SU-DHL-6 (cell line): ENCODE results near the gene LRRC49.

ENCODE experiments used
- H2AFZ ChIP-seq: fragments of 200-600 bp; sonication (generic); 2 replicates; pipeline ENCODE4 v1.6.1; 2014; ENCODE audit warnings: low read depth, mild to moderate bottlenecking, moderate library complexity, mixed read lengths, antibody characterized with exemption, low read length; ENCODE audit not compliant: severe bottlenecking
- H3F3A ChIP-seq: fragments of 200-600 bp; shearing (Covaris generic); 2 replicates; pipeline ENCODE4 v1.6.0; 2016; ENCODE audit warnings: antibody characterized with exemption, mild to moderate bottlenecking; ENCODE audit not compliant: insufficient read depth
- H3K27ac ChIP-seq: fragments of 200-600 bp; sonication (generic); 2 replicates; pipeline ENCODE4 v1.5.1; 2016; ENCODE audit warnings: low read depth, mild to moderate bottlenecking, low read length, moderate library complexity, mixed read lengths
- H3K27me3 ChIP-seq: fragments of 200-600 bp; sonication (generic), shearing (Covaris generic); 2 replicates; pipeline ENCODE4 v1.6.0; 2014; ENCODE audit warnings: mild to moderate bottlenecking, low read length
- H3K36me3 ChIP-seq: fragments of 200-600 bp; sonication (generic); 2 replicates; pipeline ENCODE4 v1.6.1; 2014; ENCODE audit warnings: mild to moderate bottlenecking, low read length, mixed read lengths
- H3K4me2 ChIP-seq: fragments of 300-600, 200-600 bp; shearing (Covaris generic), sonication (generic); 2 replicates; pipeline ENCODE4 v1.6.0; 2014; ENCODE audit warnings: low read length, low read depth, mild to moderate bottlenecking; ENCODE audit not compliant: poor library complexity, severe bottlenecking
- H3K4me3 ChIP-seq: fragments of 200-600 bp; sonication (generic); 2 replicates; pipeline ENCODE4 v1.5.1; 2014; ENCODE audit warnings: antibody characterized with exemption, low read length, mild to moderate bottlenecking, mixed read lengths; ENCODE audit not compliant: insufficient read depth, poor library complexity, severe bottlenecking
- H3K79me2 ChIP-seq: fragments of 200-600 bp; sonication (generic); 2 replicates; pipeline ENCODE4 v1.6.1; 2014; ENCODE audit warnings: mild to moderate bottlenecking, low read length, moderate library complexity; ENCODE audit not compliant: insufficient read depth
- H3K9ac ChIP-seq: fragments of 200-600 bp; sonication (generic); 2 replicates; pipeline ENCODE4 v1.7.0; 2014; ENCODE audit warnings: mild to moderate bottlenecking, low read length
- H3K9me2 ChIP-seq: fragments of 200-600 bp; sonication (generic); replicated peaks from 2 replicates; pipeline ENCODE4 v1.6.1; 2014; ENCODE audit warnings: low read length; ENCODE audit not compliant: insufficient read depth
- H3K9me3 ChIP-seq: fragments of 200-600 bp; sonication (generic); 2 replicates; pipeline ENCODE4 v1.6.1; 2014; ENCODE audit warnings: low read length, mixed read lengths; ENCODE audit not compliant: insufficient read depth
- H4K20me1 ChIP-seq: fragments of 200-600 bp; sonication (generic); 2 replicates; pipeline ENCODE4 v1.6.1; 2014; ENCODE audit warnings: low read depth, mild to moderate bottlenecking, antibody characterized with exemption, low read length, moderate library complexity, mixed read lengths
- EZH2phosphoT487 ChIP-seq: fragments of 200-600 bp; sonication (generic), shearing (Covaris generic); conservative IDR thresholded peaks from 2 replicates; pipeline ENCODE4 v1.6.1; 2018; ENCODE audit warnings: mild to moderate bottlenecking, antibody characterized with exemption, low read length, moderate library complexity, mixed read lengths
- TF ChIP-seq, protein P1 (sequence below): fragments of 200-600 bp; sonication (generic); IDR thresholded peaks from one replicate; pipeline ENCODE4 v1.5.1; 2017; ENCODE audit warnings: antibody characterized with exemption, mild to moderate bottlenecking, low read length, moderate library complexity; ENCODE audit not compliant: insufficient read depth, poor library complexity, severe bottlenecking

Gene LRRC49, protein sequence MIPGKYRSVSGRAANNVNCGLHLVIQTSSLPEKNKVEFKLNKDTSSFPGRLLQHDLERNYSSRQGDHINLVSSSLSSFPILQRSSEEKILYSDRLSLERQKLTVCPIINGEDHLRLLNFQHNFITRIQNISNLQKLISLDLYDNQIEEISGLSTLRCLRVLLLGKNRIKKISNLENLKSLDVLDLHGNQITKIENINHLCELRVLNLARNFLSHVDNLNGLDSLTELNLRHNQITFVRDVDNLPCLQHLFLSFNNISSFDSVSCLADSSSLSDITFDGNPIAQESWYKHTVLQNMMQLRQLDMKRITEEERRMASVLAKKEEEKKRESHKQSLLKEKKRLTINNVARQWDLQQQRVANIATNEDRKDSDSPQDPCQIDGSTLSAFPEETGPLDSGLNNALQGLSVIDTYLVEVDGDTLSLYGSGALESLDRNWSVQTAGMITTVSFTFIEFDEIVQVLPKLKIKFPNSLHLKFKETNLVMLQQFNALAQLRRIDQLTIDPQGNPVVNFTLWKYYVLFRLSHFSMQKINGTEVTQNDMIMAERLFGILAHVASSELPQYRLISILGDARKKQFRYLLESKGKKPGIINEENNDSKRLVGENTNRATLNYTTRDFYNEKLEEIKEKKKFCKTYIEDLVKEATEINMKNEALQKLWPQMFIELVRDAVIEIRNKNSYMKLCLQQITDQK

GRCh38 chr15:70892002-70892911 lies at the start of gene LRRC49, which contains the start of gene THAP10:
Gene LRRC49, plus strand, starts transcription at chr15:70892826. Its CDS starts 69 bp downstream, at chr15:70892895.
Gene THAP10, minus strand, starts transcription at chr15:70892433. Its CDS starts 161 bp downstream, at chr15:70892272.
- H3K9me2 ChIP-seq: no peaks in the 10 kb centered on the region
- H3F3A ChIP-seq: no peaks in the 10 kb centered on the region
- H3K9me3 ChIP-seq: no peaks in the 10 kb centered on the region
- no peak within 1 kb of the TSS for H2AFZ ChIP-seq
- H3K79me2 ChIP-seq: no peaks in the 10 kb centered on the region
- H3K4me2 ChIP-seq: no peak within 1 kb of the TSS
- no peaks in the 10 kb centered on the region for H3K36me3 ChIP-seq
- H3K27ac ChIP-seq: no peak within 1 kb of the TSS
- H3K9ac ChIP-seq: no peak within 1 kb of the TSS
- H3K27me3 ChIP-seq: no peaks in the 10 kb centered on the region
- H3K4me3 ChIP-seq: no peak within 1 kb of the TSS
- no peaks in the 10 kb centered on the region for H4K20me1 ChIP-seq
- TF ChIP-seq, protein P1, sequence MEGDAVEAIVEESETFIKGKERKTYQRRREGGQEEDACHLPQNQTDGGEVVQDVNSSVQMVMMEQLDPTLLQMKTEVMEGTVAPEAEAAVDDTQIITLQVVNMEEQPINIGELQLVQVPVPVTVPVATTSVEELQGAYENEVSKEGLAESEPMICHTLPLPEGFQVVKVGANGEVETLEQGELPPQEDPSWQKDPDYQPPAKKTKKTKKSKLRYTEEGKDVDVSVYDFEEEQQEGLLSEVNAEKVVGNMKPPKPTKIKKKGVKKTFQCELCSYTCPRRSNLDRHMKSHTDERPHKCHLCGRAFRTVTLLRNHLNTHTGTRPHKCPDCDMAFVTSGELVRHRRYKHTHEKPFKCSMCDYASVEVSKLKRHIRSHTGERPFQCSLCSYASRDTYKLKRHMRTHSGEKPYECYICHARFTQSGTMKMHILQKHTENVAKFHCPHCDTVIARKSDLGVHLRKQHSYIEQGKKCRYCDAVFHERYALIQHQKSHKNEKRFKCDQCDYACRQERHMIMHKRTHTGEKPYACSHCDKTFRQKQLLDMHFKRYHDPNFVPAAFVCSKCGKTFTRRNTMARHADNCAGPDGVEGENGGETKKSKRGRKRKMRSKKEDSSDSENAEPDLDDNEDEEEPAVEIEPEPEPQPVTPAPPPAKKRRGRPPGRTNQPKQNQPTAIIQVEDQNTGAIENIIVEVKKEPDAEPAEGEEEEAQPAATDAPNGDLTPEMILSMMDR: no peak
- TF ChIP-seq EZH2phosphoT487: no peak

DNA sequence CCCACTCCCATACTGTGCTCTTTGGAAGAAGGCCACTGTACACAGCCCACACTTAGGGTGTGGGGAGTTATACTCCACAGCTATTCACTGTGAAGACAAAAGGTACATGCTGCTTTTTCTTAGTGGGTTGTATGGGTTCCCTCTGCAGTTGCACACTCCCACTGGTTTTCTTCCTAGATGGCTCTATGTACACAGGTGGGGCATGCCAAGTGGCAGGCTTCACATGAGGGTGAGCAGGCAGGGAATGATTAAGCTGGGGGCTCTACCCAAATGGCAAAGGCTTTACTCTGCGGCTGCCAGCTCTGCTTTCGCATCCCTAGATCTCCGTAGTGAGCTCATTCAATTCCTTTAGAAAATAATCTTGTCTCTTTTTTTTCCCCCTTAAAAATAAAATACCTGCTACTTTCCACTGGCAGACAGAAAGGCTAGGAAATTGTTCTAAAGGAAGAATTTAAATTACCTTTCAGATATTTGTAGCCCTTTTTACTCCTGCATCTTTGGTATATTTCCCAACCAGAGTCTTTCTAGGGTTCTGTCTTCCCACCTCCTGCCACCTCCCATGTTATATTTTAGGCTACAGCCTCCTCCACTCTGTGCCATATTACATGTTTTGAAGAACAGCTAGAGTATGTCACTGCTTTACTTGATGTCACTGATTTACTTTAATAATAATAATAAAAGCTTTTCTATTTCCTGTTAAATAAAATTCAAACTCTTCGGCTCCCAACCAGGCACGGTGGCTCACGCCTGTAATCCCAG lies 46.8 kb upstream of the LRRC49 start:
- H3F3A ChIP-seq: no peaks in the 10 kb centered on the region
- no peak overlapping the region for H3K4me3 ChIP-seq
- no peak overlapping the region for H2AFZ ChIP-seq
- no peak overlapping the region for H3K27ac ChIP-seq
- no peaks in the 10 kb centered on the region for H3K36me3 ChIP-seq
- no peaks in the 10 kb centered on the region for H3K9me2 ChIP-seq
- H4K20me1 ChIP-seq: no peaks in the 10 kb centered on the region
- TF ChIP-seq EZH2phosphoT487: no peak
- TF ChIP-seq, protein P1: no peak
- H3K9me3 ChIP-seq: no peaks in the 10 kb centered on the region
- H3K9ac ChIP-seq: no peak overlapping the region
- H3K4me2 ChIP-seq: no peak overlapping the region
- no peaks in the 10 kb centered on the region for H3K27me3 ChIP-seq
- H3K79me2 ChIP-seq: no peaks in the 10 kb centered on the region

DNA sequence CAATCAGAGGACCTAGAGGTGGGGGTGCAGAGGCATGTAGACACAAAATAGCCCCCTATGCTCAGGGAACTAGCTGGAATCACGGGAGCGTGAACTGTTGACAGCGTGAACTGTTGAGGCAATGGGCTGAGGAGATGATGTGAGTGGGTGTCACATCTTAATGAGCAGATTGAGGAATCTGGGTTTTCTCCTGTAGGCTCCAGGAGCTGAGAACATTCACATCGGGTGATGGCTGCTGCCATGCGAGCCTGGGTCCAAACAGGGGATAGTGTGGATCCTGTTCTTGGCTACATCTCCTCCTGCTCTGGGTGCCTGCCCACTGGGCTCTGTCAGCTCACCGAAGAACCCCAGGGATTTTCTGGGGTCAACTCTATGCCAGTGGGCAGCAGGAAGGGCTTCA lies 40.7 kb upstream of the LRRC49 start:
- Histone ChIP-seq H3K79me2 (no peaks in the 10 kb centered on the region), H3K9ac (no peak overlapping the region), H3K9me3 (no peaks in the 10 kb centered on the region), H4K20me1 (no peaks in the 10 kb centered on the region), H3K27ac (no peak overlapping the region), H3K9me2 (no peaks in the 10 kb centered on the region), H3K36me3 (no peaks in the 10 kb centered on the region), H2AFZ (no peak overlapping the region), H3K4me2 (no peak overlapping the region), H3K27me3 (no peaks in the 10 kb centered on the region), H3F3A (no peaks in the 10 kb centered on the region), H3K4me3 (no peak overlapping the region)
- TF ChIP-seq EZH2phosphoT487: no peak
- TF ChIP-seq, protein P1: no peak
